ENCODE data around the gene MCMBP.
"Not testable (repeated sequence)": the region's sequence is repeated elsewhere in the genome, so short reads cannot be mapped to it uniquely, and the experiment has no call there.

DNA sequence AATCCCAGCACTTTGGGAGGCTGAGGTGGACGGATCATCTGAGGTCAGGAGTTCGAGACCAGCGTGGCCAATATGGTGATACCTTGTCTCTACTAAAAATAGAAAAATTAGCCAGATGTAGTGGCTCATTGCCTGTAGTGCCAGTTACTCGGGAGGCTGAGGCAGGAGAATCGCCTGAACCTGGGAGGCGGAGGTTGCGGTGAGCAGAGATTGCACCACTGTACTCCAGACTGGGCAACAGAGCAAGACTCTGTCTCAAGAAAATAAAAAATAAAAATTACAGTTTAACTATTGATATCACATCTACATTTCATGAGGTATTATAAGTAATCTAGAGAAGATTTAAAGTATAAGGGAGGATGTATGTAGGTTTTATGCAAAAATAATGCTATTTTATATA, 35.1 kb upstream of the MCMBP start:
- TF ChIP-seq, protein P1, sequence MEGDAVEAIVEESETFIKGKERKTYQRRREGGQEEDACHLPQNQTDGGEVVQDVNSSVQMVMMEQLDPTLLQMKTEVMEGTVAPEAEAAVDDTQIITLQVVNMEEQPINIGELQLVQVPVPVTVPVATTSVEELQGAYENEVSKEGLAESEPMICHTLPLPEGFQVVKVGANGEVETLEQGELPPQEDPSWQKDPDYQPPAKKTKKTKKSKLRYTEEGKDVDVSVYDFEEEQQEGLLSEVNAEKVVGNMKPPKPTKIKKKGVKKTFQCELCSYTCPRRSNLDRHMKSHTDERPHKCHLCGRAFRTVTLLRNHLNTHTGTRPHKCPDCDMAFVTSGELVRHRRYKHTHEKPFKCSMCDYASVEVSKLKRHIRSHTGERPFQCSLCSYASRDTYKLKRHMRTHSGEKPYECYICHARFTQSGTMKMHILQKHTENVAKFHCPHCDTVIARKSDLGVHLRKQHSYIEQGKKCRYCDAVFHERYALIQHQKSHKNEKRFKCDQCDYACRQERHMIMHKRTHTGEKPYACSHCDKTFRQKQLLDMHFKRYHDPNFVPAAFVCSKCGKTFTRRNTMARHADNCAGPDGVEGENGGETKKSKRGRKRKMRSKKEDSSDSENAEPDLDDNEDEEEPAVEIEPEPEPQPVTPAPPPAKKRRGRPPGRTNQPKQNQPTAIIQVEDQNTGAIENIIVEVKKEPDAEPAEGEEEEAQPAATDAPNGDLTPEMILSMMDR (IDR thresholded peaks at IDR 0.05): not testable (repeated sequence)
- TF ChIP-seq POLR2A, EP300 (IDR thresholded peaks at IDR 0.05): not testable (repeated sequence)
